H1 (cell line): ENCODE measurements around the gene C16orf89.

Source experiments
- ATF2 ChIP-seq: IDR thresholded peaks from 2 replicates; pipeline ENCODE4 v1.6.1; 2012; ENCODE audit warnings: low read length, inconsistent platforms
- CTCF ChIP-seq, 3 experiments: IDR thresholded peaks; 1 replicate in 2 of 3; 2 replicates in 1 of 3; pipeline versions ENCODE4 v1.5.1 to v1.6.1; 2011; ENCODE audit warnings: low read length in 3 of 3, mild to moderate bottlenecking in 3 of 3, inconsistent platforms in 2 of 3, low read depth in 1 of 3, moderate library complexity in 1 of 3; ENCODE audit not compliant: insufficient read depth in 1 of 3; ENCODE audit errors: control extremely low read depth in 1 of 3
- EP300 ChIP-seq, 2 experiments: IDR thresholded peaks; 1 replicate in 1 of 2; 2 replicates in 1 of 2; pipeline ENCODE4 v1.6.1; 2011 to 2012; ENCODE audit warnings: low read depth in 2 of 2, low read length in 2 of 2, mild to moderate bottlenecking in 2 of 2, borderline replicate concordance in 1 of 2, inconsistent platforms in 1 of 2, moderate library complexity in 1 of 2
- EZH2 ChIP-seq: fragments of 200-600 bp; sonication (generic); IDR thresholded peaks from 2 replicates; pipeline ENCODE4 v1.7.1; 2012; ENCODE audit warnings: low read depth, mild to moderate bottlenecking, moderate library complexity, low read length, inconsistent platforms; ENCODE audit not compliant: severe bottlenecking

- no peak for TF ChIP-seq CTCF (IDR thresholded peaks at IDR 0.05; ENCODE audit: control extremely low read depth in 1 of 3, insufficient read depth in 1 of 3, low read depth in 1 of 3, low read length in 3 of 3)
- TF ChIP-seq EZH2 = peak; percentile 47
- no peak for TF ChIP-seq ATF2
- TF ChIP-seq EP300 (IDR thresholded peaks at IDR 0.05; ENCODE audit: borderline replicate concordance in 1 of 2, low read depth in 2 of 2, low read length in 2 of 2) = peak in 1 of 2 experiments; percentile 86; a peak in 2 of 3 replicates
These were observed 32.2 kb downstream of the C16orf89 start, which contains the start of gene NAGPA for GRCh38 chr16:5033256-5034166.
